Measurements from ENCODE around the gene PFKFB1.

DNA sequence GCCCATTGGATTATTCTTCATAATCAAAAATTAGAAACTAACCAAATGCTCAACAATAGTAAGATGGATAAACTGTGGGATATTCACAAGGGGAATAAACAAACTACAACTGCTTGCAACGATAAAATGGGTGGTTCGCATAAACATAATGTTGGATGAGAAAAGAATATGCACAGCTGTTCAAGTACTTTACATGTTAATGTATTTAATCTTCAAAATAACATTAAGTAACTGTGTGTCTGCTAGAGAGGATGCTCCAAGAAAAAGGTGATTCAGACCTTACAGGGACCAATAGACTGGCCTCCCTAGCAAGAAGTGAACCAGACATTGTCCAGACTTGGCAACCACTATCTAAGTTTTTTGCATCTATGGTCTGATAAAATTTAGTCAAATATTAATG is 2.3 kb downstream of the PFKFB1 start:
- no peak for TF ChIP-seq POLR2AphosphoS5 (IDR thresholded peaks at IDR 0.05; ENCODE audit: borderline replicate concordance, low read depth, low read length)
- no peak for TF ChIP-seq EZH2 (IDR thresholded peaks at IDR 0.05)

Data from SK-N-MC (cell line).